KMS-11 (cell line): ENCODE data around the gene ZNF410.

Source experiments
- H2AFZ ChIP-seq: fragments of 200-600 bp; sonication (generic); 2 replicates; pipeline ENCODE4 v1.6.1; 2016; ENCODE audit warnings: antibody characterized with exemption, mixed run types, low read depth
- H3K27ac ChIP-seq: fragments of 200-600 bp; sonication (generic); 2 replicates; pipeline ENCODE4 v1.6.1; 2016; ENCODE audit warnings: mild to moderate bottlenecking, mixed run types
- H3K27me3 ChIP-seq: fragments of 200-600 bp; sonication (generic); 2 replicates; pipeline ENCODE4 v1.6.1; 2017; ENCODE audit warnings: mild to moderate bottlenecking, low read depth, mixed run types, moderate library complexity; ENCODE audit not compliant: insufficient read depth
- H3K36me3 ChIP-seq: fragments of 200-600 bp; sonication (generic); 2 replicates; pipeline ENCODE4 v1.6.1; 2017; ENCODE audit warnings: mild to moderate bottlenecking, mixed run types; ENCODE audit not compliant: insufficient read depth
- H3K4me1 ChIP-seq: fragments of 200-600 bp; sonication (generic); 2 replicates; pipeline ENCODE4 v1.6.1; 2016; ENCODE audit warnings: mild to moderate bottlenecking, low read depth, mixed run types; ENCODE audit not compliant: poor library complexity, severe bottlenecking
- H3K4me2 ChIP-seq: fragments of 200-600 bp; sonication (generic); 2 replicates; pipeline ENCODE4 v1.7.0; 2016; ENCODE audit warnings: mild to moderate bottlenecking, mixed run types
- H3K4me3 ChIP-seq: fragments of 200-600 bp; sonication (generic); IDR thresholded peaks from 2 replicates; pipeline ENCODE4 v1.6.1; 2017; ENCODE audit warnings: low read depth, low read length, mixed read lengths; ENCODE audit not compliant: insufficient read depth
- H3K79me2 ChIP-seq: fragments of 200-600 bp; sonication (generic); 2 replicates; pipeline ENCODE4 v1.6.1; 2016; ENCODE audit warnings: low read depth, mixed run types; ENCODE audit not compliant: insufficient read depth
- H3K9ac ChIP-seq: fragments of 200-600 bp; sonication (generic); 2 replicates; pipeline ENCODE4 v1.6.1; 2016; ENCODE audit warnings: mild to moderate bottlenecking, mixed run types
- H4K20me1 ChIP-seq: fragments of 200-600 bp; sonication (generic); 2 replicates; pipeline ENCODE4 v1.6.1; 2016; ENCODE audit warnings: mild to moderate bottlenecking, mixed run types; ENCODE audit not compliant: insufficient read depth
- TF ChIP-seq, protein P1 (sequence below): fragments of 200-600 bp; sonication (generic); conservative IDR thresholded peaks from 2 replicates; pipeline ENCODE4 v1.6.1; 2017; ENCODE audit warnings: low read depth, mild to moderate bottlenecking, antibody characterized with exemption, low read length, moderate library complexity, mixed read lengths

ZNF410 gene

DNA sequence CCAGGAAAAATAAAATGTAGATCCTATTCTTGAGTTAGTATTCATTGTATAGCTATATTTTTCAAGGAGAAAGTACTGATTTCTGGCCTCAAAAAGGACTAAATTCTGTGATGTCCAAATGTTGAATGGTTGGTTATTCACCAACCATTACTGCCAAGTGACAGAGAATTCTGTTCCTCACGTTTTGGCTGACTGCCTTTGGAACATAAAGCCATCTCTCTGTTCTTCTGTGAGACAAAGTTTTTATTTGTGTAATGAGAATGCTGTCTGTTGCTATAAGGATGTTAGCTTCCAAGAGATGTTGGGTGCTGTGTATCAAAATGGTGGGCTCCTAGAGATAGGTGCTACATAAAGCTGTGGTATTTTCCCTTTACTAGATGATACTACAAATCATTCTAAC, 9.3 kb downstream of the ZNF410 start:
- Histone ChIP-seq H3K27ac (no peak overlapping the region), H3K9ac (no peak overlapping the region), H3K4me3 (no peak overlapping the region), H3K4me2 (no peak overlapping the region), H3K36me3 (no peaks in the 10 kb centered on the region), H3K4me1 (no peaks in the 10 kb centered on the region), H3K27me3 (no peaks in the 10 kb centered on the region), H2AFZ (no peak overlapping the region), H3K79me2 (peaks cover 16% of the 10 kb centered on the region; the same call in 1 of the 2 replicates), H4K20me1 (no peaks in the 10 kb centered on the region)
- TF ChIP-seq, protein P1, sequence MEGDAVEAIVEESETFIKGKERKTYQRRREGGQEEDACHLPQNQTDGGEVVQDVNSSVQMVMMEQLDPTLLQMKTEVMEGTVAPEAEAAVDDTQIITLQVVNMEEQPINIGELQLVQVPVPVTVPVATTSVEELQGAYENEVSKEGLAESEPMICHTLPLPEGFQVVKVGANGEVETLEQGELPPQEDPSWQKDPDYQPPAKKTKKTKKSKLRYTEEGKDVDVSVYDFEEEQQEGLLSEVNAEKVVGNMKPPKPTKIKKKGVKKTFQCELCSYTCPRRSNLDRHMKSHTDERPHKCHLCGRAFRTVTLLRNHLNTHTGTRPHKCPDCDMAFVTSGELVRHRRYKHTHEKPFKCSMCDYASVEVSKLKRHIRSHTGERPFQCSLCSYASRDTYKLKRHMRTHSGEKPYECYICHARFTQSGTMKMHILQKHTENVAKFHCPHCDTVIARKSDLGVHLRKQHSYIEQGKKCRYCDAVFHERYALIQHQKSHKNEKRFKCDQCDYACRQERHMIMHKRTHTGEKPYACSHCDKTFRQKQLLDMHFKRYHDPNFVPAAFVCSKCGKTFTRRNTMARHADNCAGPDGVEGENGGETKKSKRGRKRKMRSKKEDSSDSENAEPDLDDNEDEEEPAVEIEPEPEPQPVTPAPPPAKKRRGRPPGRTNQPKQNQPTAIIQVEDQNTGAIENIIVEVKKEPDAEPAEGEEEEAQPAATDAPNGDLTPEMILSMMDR = no peak

- H3K36me3 ChIP-seq = no peaks in the 10 kb centered on the region
- H3K27ac ChIP-seq = no peak overlapping the region
- no peaks in the 10 kb centered on the region for H4K20me1 ChIP-seq
- no peak overlapping the region for H2AFZ ChIP-seq
- no peaks in the 10 kb centered on the region for H3K27me3 ChIP-seq
- no peaks in the 10 kb centered on the region for H3K4me1 ChIP-seq
- H3K4me3 ChIP-seq = no peak overlapping the region
- peaks cover 14% of the 10 kb centered on the region; the same call in 1 of the 2 replicates for H3K79me2 ChIP-seq
- H3K4me2 ChIP-seq = no peak overlapping the region
- H3K9ac ChIP-seq = no peak overlapping the region
- TF ChIP-seq, protein P1 = no peak
These were observed 9.9 kb downstream of the ZNF410 start for GRCh38 chr14:73896521-73896920.

- Histone ChIP-seq H3K4me2 (no peak overlapping the region), H3K27ac (no peak overlapping the region), H3K79me2 (no peaks in the 10 kb centered on the region), H3K9ac (no peak overlapping the region), H3K4me1 (no peaks in the 10 kb centered on the region), H2AFZ (no peak overlapping the region), H3K4me3 (no peak overlapping the region), H3K27me3 (no peaks in the 10 kb centered on the region), H3K36me3 (0 out of 2 replicates have a peak, but pooled peaks cover 2% of the 10 kb centered on the region), H4K20me1 (no peaks in the 10 kb centered on the region)
- TF ChIP-seq, protein P1 = no peak
These were observed 16.4 kb downstream of the ZNF410 start for GRCh38 chr14:73903028-73903427.

DNA sequence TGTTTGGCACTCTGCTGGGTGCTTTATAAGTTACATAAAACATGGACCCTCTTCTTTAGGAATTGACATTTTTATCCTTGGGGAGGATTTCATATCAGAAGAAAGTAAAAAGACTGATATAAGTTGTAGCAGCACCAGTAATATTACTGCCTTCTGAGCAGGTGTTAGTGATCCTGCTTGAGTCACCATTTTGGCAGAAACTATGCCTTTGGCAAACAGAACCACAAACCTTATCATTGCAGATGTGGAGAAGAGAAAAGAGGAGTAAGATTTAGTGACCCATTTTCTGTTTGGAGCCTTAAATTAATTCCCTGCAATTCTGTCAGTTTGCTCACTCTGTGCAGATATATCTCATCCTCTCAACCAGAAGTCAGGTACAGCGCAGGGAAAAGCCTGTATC, 23.0 kb downstream of the ZNF410 start:
- no peak overlapping the region for H3K27ac ChIP-seq
- H3K79me2 ChIP-seq = no peaks in the 10 kb centered on the region
- peaks cover 11% of the 10 kb centered on the region for H3K4me1 ChIP-seq
- no peak overlapping the region for H3K4me3 ChIP-seq
- H3K4me2 ChIP-seq = no peak overlapping the region
- no peaks in the 10 kb centered on the region for H3K36me3 ChIP-seq
- no peak overlapping the region for H3K9ac ChIP-seq
- TF ChIP-seq, protein P1 = no peak
- no peaks in the 10 kb centered on the region for H3K27me3 ChIP-seq
- no peaks in the 10 kb centered on the region for H4K20me1 ChIP-seq
- no peak overlapping the region for H2AFZ ChIP-seq
